H1 (cell line): ENCODE results near the gene DTX4. TPM values are rescaled to one million over a fixed set of nuclear protein-coding genes. Genes with fewer than 3 reads are reported as not detected.

Source experiments
- CTCF ChIA-PET: fragments of 300-600 bp; sonication (Branson Sonifier 250); formaldehyde crosslinking; loops from one replicate; lab custom pipeline; 2021; ENCODE audit not compliant: partially characterized antibody; lab: Charles Lee
- POLR2A ChIA-PET: fragments of 300-600 bp; sonication (Branson Sonifier 250); formaldehyde crosslinking; loops from one replicate; lab custom pipeline; 2021; ENCODE audit warnings: inconsistent platforms; ENCODE audit not compliant: partially characterized antibody; lab: Charles Lee
- DNase-seq, 2 experiments: peaks; one replicate each; pipeline versions ENCODE4 v3.0.0 to v3.0.0-alpha.2; 2010 to 2022; ENCODE audit warnings: low spot score in 2 of 2, low read depth in 1 of 2, mixed read lengths in 1 of 2
- FAIRE-seq: peaks from 2 replicates; lab custom pipeline; 2011; peaks lifted over from hg19 to GRCh38; lab: Jason Lieb, UNC
- H2AFZ ChIP-seq: 2 replicates; pipeline ENCODE4 v1.8.1; 2012; ENCODE audit warnings: low read length, inconsistent platforms
- H2AK5ac ChIP-seq: 2 replicates; pipeline ENCODE4 v1.6.1; 2013; ENCODE audit warnings: low read depth, low read length
- H2BK120ac ChIP-seq: replicated peaks from 2 replicates; pipeline ENCODE3; 2013; ENCODE audit warnings: low read depth, low read length, inconsistent platforms
- H2BK12ac ChIP-seq: 2 replicates; pipeline ENCODE4 v1.6.1; 2013; ENCODE audit warnings: low read depth, low read length
- H2BK15ac ChIP-seq: 2 replicates; pipeline ENCODE4 v1.6.1; 2013; ENCODE audit warnings: low read length
- H2BK20ac ChIP-seq: 2 replicates; pipeline ENCODE4 v1.6.1; 2013; ENCODE audit warnings: low read length
- H2BK5ac ChIP-seq: 2 replicates; pipeline ENCODE4 v1.6.1; 2013; ENCODE audit warnings: low read depth, low read length
- H3K14ac ChIP-seq: 2 replicates; pipeline ENCODE4 v1.6.1; 2013; ENCODE audit warnings: inconsistent platforms; ENCODE audit not compliant: insufficient read length
- H3K18ac ChIP-seq: 2 replicates; pipeline ENCODE4 v1.6.1; 2013; ENCODE audit warnings: low read length; ENCODE audit errors: extremely low read depth
- H3K23ac ChIP-seq: 2 replicates; pipeline ENCODE4 v1.6.1; 2013; ENCODE audit warnings: inconsistent platforms; ENCODE audit not compliant: insufficient read length
- H3K23me2 ChIP-seq: 2 replicates; pipeline ENCODE4 v1.6.1; 2013; ENCODE audit warnings: low read depth, low read length
- H3K27ac ChIP-seq: 2 replicates; pipeline ENCODE4 v1.6.1; 2011; ENCODE audit warnings: low read depth, low read length, inconsistent platforms
- H3K27me3 ChIP-seq, 4 experiments: replicated peaks in 1 of 4; 1 replicate in 1 of 4; 2 replicates in 3 of 4; pipeline versions ENCODE4 v1.6.1 to v1.8.1; 2011 to 2013; ENCODE audit warnings: low read length in 3 of 4, mild to moderate bottlenecking in 3 of 4, inconsistent platforms in 2 of 4, mixed read lengths in 2 of 4, moderate library complexity in 1 of 4; ENCODE audit not compliant: control insufficient read depth in 3 of 4, insufficient read depth in 3 of 4; ENCODE audit errors: extremely low read depth in 1 of 4
- H3K36me3 ChIP-seq, 4 experiments: 2 replicates each; pipeline versions ENCODE4 v1.6.1 to v1.8.1; 2011 to 2013; ENCODE audit warnings: mild to moderate bottlenecking in 4 of 4, low read length in 3 of 4, moderate library complexity in 2 of 4, control low read depth in 1 of 4, inconsistent platforms in 1 of 4; ENCODE audit not compliant: insufficient read depth in 4 of 4, control insufficient read depth in 2 of 4
- H3K4ac ChIP-seq: replicated peaks from 2 replicates; pipeline ENCODE3; 2013; ENCODE audit warnings: low read length, low read depth, mixed read lengths, inconsistent platforms; ENCODE audit not compliant: insufficient read length
- H3K4me1 ChIP-seq, 4 experiments: replicated peaks in 1 of 4; 1 replicate in 1 of 4; 2 replicates in 3 of 4; pipeline versions ENCODE4 v1.6.1 to v1.8.1; 2011 to 2013; ENCODE audit warnings: low read length in 3 of 4, inconsistent platforms in 2 of 4, mixed read lengths in 1 of 4; ENCODE audit not compliant: insufficient read depth in 4 of 4, control insufficient read depth in 3 of 4
- H3K4me2 ChIP-seq, 2 experiments: 2 replicates each; pipeline versions ENCODE4 v1.6.1 to v1.8.1; 2011 to 2013; ENCODE audit warnings: low read depth in 2 of 2, low read length in 2 of 2, control low read depth in 1 of 2, inconsistent platforms in 1 of 2, mild to moderate bottlenecking in 1 of 2; ENCODE audit not compliant: insufficient read depth in 1 of 2
- H3K4me3 ChIP-seq, 4 experiments: fragments of 200-600, 300-600 bp in 1 of 4; sonication (generic), shearing (Covaris generic), sonication (Bioruptor Twin) in 1 of 4; 2 replicates each; pipeline versions ENCODE4 v1.5.1 to v1.8.1; 2011 to 2016; ENCODE audit warnings: low read length in 4 of 4, low read depth in 3 of 4, control low read depth in 2 of 4, inconsistent platforms in 2 of 4, mild to moderate bottlenecking in 2 of 4, mixed read lengths in 1 of 4, moderate library complexity in 1 of 4; ENCODE audit not compliant: insufficient read depth in 2 of 4; ENCODE audit errors: extremely low read depth in 1 of 4
- H3K56ac ChIP-seq: replicated peaks from 2 replicates; pipeline ENCODE3; 2013; ENCODE audit warnings: low read depth, mild to moderate bottlenecking, mixed read lengths, low read length, inconsistent platforms; ENCODE audit not compliant: insufficient read length
- H3K79me1 ChIP-seq: 2 replicates; pipeline ENCODE4 v1.6.1; 2013; ENCODE audit warnings: low read depth, low read length, control low read depth
- H3K79me2 ChIP-seq, 2 experiments: 2 replicates each; pipeline versions ENCODE4 v1.6.1 to v1.8.1; 2012 to 2013; ENCODE audit warnings: low read length in 2 of 2, mild to moderate bottlenecking in 2 of 2, inconsistent platforms in 1 of 2; ENCODE audit not compliant: insufficient read depth in 2 of 2, control insufficient read depth in 1 of 2
- H3K9ac ChIP-seq, 4 experiments: replicated peaks in 1 of 4; 1 replicate in 1 of 4; 2 replicates in 3 of 4; pipeline versions ENCODE4 v1.6.1 to v1.8.1; 2011 to 2013; ENCODE audit warnings: low read depth in 3 of 4, low read length in 3 of 4, control low read depth in 2 of 4, mild to moderate bottlenecking in 2 of 4, moderate library complexity in 2 of 4, inconsistent platforms in 1 of 4; ENCODE audit errors: extremely low read depth in 1 of 4
- H3K9me3 ChIP-seq, 2 experiments: 2 replicates each; pipeline versions ENCODE4 v1.6.1 to v1.8.1; 2012 to 2013; ENCODE audit warnings: mild to moderate bottlenecking in 2 of 2, moderate library complexity in 2 of 2, control low read depth in 1 of 2, inconsistent platforms in 1 of 2, low read depth in 1 of 2, low read length in 1 of 2, mixed read lengths in 1 of 2; ENCODE audit not compliant: insufficient read depth in 2 of 2
- H4K20me1 ChIP-seq, 2 experiments: replicated peaks in 1 of 2; 2 replicates each; pipeline versions ENCODE3 to v1.8.1; 2011 to 2013; ENCODE audit warnings: inconsistent platforms in 2 of 2, low read length in 2 of 2, mild to moderate bottlenecking in 1 of 2; ENCODE audit not compliant: insufficient read depth in 2 of 2, control insufficient read depth in 1 of 2
- H4K5ac ChIP-seq: 2 replicates; pipeline ENCODE4 v1.6.1; 2013; ENCODE audit warnings: low read length, low read depth, mixed read lengths, inconsistent platforms; ENCODE audit not compliant: insufficient read length
- H4K8ac ChIP-seq: 2 replicates; pipeline ENCODE4 v1.8.0; 2013; ENCODE audit warnings: mild to moderate bottlenecking, moderate library complexity, low read length, inconsistent platforms; ENCODE audit not compliant: insufficient read depth; ENCODE audit errors: extremely low read depth
- H4K91ac ChIP-seq: replicated peaks from 2 replicates; pipeline ENCODE3; 2013; ENCODE audit warnings: low read length, mixed read lengths, inconsistent platforms; ENCODE audit not compliant: insufficient read length
- E2F6 ChIP-seq: IDR thresholded peaks from 2 replicates; pipeline ENCODE4 v1.6.1; 2012; ENCODE audit warnings: inconsistent platforms
- EP300 ChIP-seq, 2 experiments: IDR thresholded peaks; 1 replicate in 1 of 2; 2 replicates in 1 of 2; pipeline ENCODE4 v1.6.1; 2011 to 2012; ENCODE audit warnings: low read depth in 2 of 2, low read length in 2 of 2, mild to moderate bottlenecking in 2 of 2, borderline replicate concordance in 1 of 2, inconsistent platforms in 1 of 2, moderate library complexity in 1 of 2
- EZH2 ChIP-seq: fragments of 200-600 bp; sonication (generic); IDR thresholded peaks from 2 replicates; pipeline ENCODE4 v1.7.1; 2012; ENCODE audit warnings: low read depth, mild to moderate bottlenecking, moderate library complexity, low read length, inconsistent platforms; ENCODE audit not compliant: severe bottlenecking
- JUND ChIP-seq: IDR thresholded peaks from 2 replicates; pipeline ENCODE4 v1.6.1; 2011; ENCODE audit warnings: mild to moderate bottlenecking, improper control_type of control experiment, low read length
- POLR2AphosphoS5 ChIP-seq: IDR thresholded peaks from 2 replicates; pipeline ENCODE4 v1.6.1; 2011; ENCODE audit warnings: low read depth, low read length
- RXRA ChIP-seq: IDR thresholded peaks from 2 replicates; pipeline ENCODE4 v1.6.1; 2011; ENCODE audit warnings: low read depth, mild to moderate bottlenecking, low read length, moderate library complexity; ENCODE audit not compliant: insufficient read depth
- ZNF274 ChIP-seq: IDR thresholded peaks from 2 replicates; pipeline ENCODE4 v1.7.0; 2012; ENCODE audit warnings: low read length, borderline replicate concordance; ENCODE audit errors: extremely low read depth
- WGBS, 2 experiments: shearing (Covaris generic) in 1 of 2; methylation state at CpG; one replicate each; pipeline versions ENCODE4 v1.1.6 to v1.1.7; 2013 to 2015; ENCODE audit warnings: low lambda C conversion rate in 2 of 2, mixed read lengths in 2 of 2, inconsistent platforms in 1 of 2, low coverage in 1 of 2, missing lambda C conversion rate in 1 of 2; ENCODE audit not compliant: insufficient replicate concordance in 2 of 2, insufficient coverage in 1 of 2, insufficient read length in 1 of 2; ENCODE audit errors: extremely low coverage in 1 of 2, missing lambda C conversion rate in 1 of 2; 5-methylcytosine and 5-hydroxymethylcytosine counted together
- polyA plus RNA-seq, 7 experiments: library from polyadenylated mRNA; depleted of rRNA in 3 of 7; stranded (reverse) in 5 of 7; unstranded in 2 of 7; fragments of >200 nt in 5 of 7; fragments of 200-250 nt in 2 of 7; gene quantifications; 1 replicate in 5 of 7; 2 replicates in 1 of 7; 4 replicates in 1 of 7; pipeline versions ENCODE4 v1.2.1 to v1.2.3, GENCODE V29; 2011 to 2013; ENCODE audit warnings: missing spikeins in 2 of 7, mixed read lengths in 2 of 7
- total RNA-seq: library from RNA; stranded (reverse); fragmentation: NEBNext Ultra II Directional; extraction: Animal tissue kit (Norgen Biotek cat#: 25700); gene quantifications from 2 replicates; pipeline ENCODE4 v1.2.1, GENCODE V29; 2021
- TF ChIP-seq, protein P1 (sequence below): IDR thresholded peaks from 2 replicates; pipeline ENCODE4 v1.6.1; 2011; ENCODE audit warnings: low read depth, mild to moderate bottlenecking, low read length; ENCODE audit not compliant: insufficient read depth

The DTX4 gene
- total and polyA plus RNA-seq, 2 of the 8 experiments (the other 6 are each of a cell fraction or from before 2014, with no cell fraction given): 5.1 to 18.8 TPM

DNA sequence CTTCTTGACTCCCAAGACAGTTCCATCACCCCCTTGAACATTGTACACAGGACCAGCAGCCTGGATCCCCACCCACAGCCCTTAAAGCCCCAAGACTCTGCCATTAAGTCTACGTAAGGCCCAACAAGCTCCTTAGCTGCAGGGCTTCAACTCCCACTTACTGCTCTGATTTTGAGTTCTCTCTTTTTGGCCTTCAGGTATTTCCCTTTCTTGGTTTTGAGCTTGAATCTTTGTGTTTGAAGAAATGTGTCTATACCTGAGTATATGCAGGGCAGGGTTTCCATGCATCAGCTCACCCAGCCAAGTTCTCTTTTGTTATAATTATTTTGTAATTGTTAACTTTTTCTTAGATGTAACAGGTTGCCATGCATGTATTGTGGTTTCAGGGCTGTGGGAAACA, 51.2 kb downstream of the DTX4 start:
- H3K9ac ChIP-seq: no peak overlapping the region
- POLR2A ChIA-PET: no interaction called here
- H2BK5ac ChIP-seq: no peak overlapping the region
- no peaks in the 10 kb centered on the region for H3K79me2 ChIP-seq
- no peak overlapping the region for H3K14ac ChIP-seq
- H3K79me1 ChIP-seq: no peaks in the 10 kb centered on the region
- H3K23ac ChIP-seq: no peak overlapping the region
- H3K23me2 ChIP-seq: no peaks in the 10 kb centered on the region
- H2BK120ac ChIP-seq: no peak overlapping the region
- H4K8ac ChIP-seq: no peak overlapping the region
- no peaks in the 10 kb centered on the region for H3K36me3 ChIP-seq
- H4K91ac ChIP-seq: no peak overlapping the region
- no peak overlapping the region for H3K4ac ChIP-seq
- no peak overlapping the region for H3K4me2 ChIP-seq
- no peaks in the 10 kb centered on the region for H4K20me1 ChIP-seq
- H2BK12ac ChIP-seq: no peak overlapping the region
- no peaks in the 10 kb centered on the region for H3K27me3 ChIP-seq
- H3K4me3 ChIP-seq: no peak overlapping the region
- DNase-seq: no peak
- no peak overlapping the region for H3K56ac ChIP-seq
- H4K5ac ChIP-seq: no peak overlapping the region
- H3K9me3 ChIP-seq: no peaks in the 10 kb centered on the region; a peak in 1 of 4 replicates
- no peak overlapping the region for H2BK20ac ChIP-seq
- H3K27ac ChIP-seq: no peak overlapping the region
- H2AK5ac ChIP-seq: no peak overlapping the region
- no peaks in the 10 kb centered on the region for H3K4me1 ChIP-seq
- TF ChIP-seq E2F6 (no peak), ZNF274 (no peak), RXRA (no peak), EP300 (IDR thresholded peaks at IDR 0.05; ENCODE audit: borderline replicate concordance in 1 of 2, low read depth in 2 of 2, low read length in 2 of 2) (no peak), POLR2AphosphoS5 (no peak), JUND (no peak), EZH2 (no peak)
- TF ChIP-seq, protein P1, sequence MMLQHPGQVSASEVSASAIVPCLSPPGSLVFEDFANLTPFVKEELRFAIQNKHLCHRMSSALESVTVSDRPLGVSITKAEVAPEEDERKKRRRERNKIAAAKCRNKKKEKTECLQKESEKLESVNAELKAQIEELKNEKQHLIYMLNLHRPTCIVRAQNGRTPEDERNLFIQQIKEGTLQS: no peak
- 80% methylated on average over 1 of the region's 1 CpG; no CpG with 5 or more reads in 1 of the 2 experiments for WGBS, 2 experiments
- CTCF ChIA-PET: interaction anchor here (0.8 to 5.1 kb wide), 10 partner anchors 10 to 435 kb away, joined by 3 to 25 read pairs (median 4); partner anchors contain the start of gene MPEG1
- no peak overlapping the region for H2AFZ ChIP-seq
- FAIRE-seq: no peak
- no peak overlapping the region for H3K18ac ChIP-seq
- H2BK15ac ChIP-seq: no peak overlapping the region
